Measurements from ENCODE around the gene SLC43A3.

SLC43A3 gene

DNA sequence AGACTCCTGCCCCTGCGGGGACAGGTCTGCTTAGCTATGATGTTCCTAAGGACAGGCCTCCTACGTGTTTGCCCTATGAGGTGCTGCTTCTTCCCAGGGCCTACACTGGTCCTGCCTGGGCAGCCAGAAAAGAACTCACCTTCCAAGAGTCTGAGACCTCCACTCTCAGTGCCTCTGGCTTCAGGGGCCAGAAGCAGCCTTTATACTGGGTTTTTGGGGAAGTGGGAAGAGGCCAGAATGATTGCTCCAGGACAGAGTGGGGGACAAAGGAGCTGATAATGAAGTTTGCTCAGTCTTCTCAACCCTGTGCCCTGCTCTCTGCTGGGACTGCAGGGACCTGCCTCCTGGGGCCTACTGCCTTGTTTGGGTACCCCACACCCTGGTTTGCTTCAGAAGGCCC is 45.9 kb downstream of the SLC43A3 start, which contains the start of gene PRG3:
TSS of gene PRG3 (minus strand) at position 176 of the 400 bp plus-strand sequence. CDS start 442 bp downstream, outside the sequence.
- Histone ChIP-seq H2BK15ac (ENCODE audit: low read depth, poor library complexity, severe bottlenecking) (no peak within 1 kb of the TSS), H3K36me3 (ENCODE audit: control insufficient read depth in 1 of 2, insufficient read depth in 2 of 2, low read depth in 1 of 2, low read length in 2 of 2) (no peaks in the 10 kb centered on the region), H3K18ac (ENCODE audit: low read depth in 1 of 2, low read length in 2 of 2) (no peak within 1 kb of the TSS), H3K79me1 (replicated peaks; ENCODE audit: low read length, poor library complexity, severe bottlenecking) (no peaks in the 10 kb centered on the region), H3K27ac (ENCODE audit: low read length, poor library complexity, severe bottlenecking) (no peak within 1 kb of the TSS), H3K9me3 (ENCODE audit: control insufficient read depth, low read length) (no peaks in the 10 kb centered on the region), H2BK12ac (ENCODE audit: low read length in 2 of 2) (no peak within 1 kb of the TSS), H2BK5ac (ENCODE audit: low read depth, low read length, poor library complexity, severe bottlenecking) (no peak within 1 kb of the TSS), H3K4me3 (ENCODE audit: insufficient read depth in 1 of 2, low read depth in 1 of 2, low read length in 2 of 2) (no peak within 1 kb of the TSS), H4K91ac (ENCODE audit: low read length) (no peak within 1 kb of the TSS), H2AK5ac (ENCODE audit: low read length, severe bottlenecking) (no peak within 1 kb of the TSS), H3K4ac (ENCODE audit: low read depth in 1 of 2, low read length in 2 of 2) (no peak within 1 kb of the TSS), H3K27me3 (ENCODE audit: control insufficient read depth in 1 of 2, insufficient read depth in 1 of 2, low read length in 2 of 2) (peaks cover 0 to 40% of the 10 kb centered on the region in 2 experiments), H2AFZ (ENCODE audit: low read depth, low read length) (no peak within 1 kb of the TSS), H2BK120ac (ENCODE audit: low read depth, low read length) (no peak within 1 kb of the TSS), H3K9ac (ENCODE audit: low read length) (no peak within 1 kb of the TSS), H3K4me2 (ENCODE audit: low read length, poor library complexity, severe bottlenecking) (no peak within 1 kb of the TSS), H3K4me1 (ENCODE audit: control insufficient read depth, insufficient read depth, low read depth, low read length) (no peaks in the 10 kb centered on the region), H3K23ac (ENCODE audit: low read length in 2 of 2) (no peak within 1 kb of the TSS), H3K14ac (ENCODE audit: low read length in 2 of 2) (no peak within 1 kb of the TSS), H4K8ac (ENCODE audit: low read length) (no peak within 1 kb of the TSS)
- no peak for DNase-seq
- WGBS: 66% methylated on average over 2 of the region's 2 CpGs

DNA sequence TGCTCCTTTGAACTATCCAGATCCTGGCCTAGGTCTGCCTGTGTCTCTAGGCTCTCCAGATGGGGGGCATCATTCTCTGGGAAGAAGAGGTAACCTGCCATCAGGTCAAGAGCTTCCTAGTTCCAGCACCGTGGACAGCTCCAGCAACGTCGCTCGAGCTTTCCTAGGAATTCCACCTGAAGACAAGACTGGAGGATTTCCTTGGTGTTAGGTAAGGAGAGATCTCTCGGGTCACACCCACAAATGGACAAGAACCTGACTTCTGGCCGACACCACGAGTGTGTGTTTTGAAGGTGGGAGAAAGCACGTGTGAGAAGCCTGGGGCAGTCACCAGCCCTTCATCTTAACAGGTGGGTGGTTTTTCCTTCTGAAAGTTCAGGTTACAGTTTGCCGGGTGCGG is 47.2 kb downstream of the SLC43A3 start:
- Histone ChIP-seq H3K27ac (ENCODE audit: low read length, poor library complexity, severe bottlenecking) (no peak overlapping the region), H3K23ac (ENCODE audit: low read length in 2 of 2) (no peak overlapping the region), H3K4me1 (ENCODE audit: control insufficient read depth, insufficient read depth, low read depth, low read length) (no peaks in the 10 kb centered on the region), H2BK5ac (ENCODE audit: low read depth, low read length, poor library complexity, severe bottlenecking) (no peak overlapping the region), H4K91ac (ENCODE audit: low read length) (no peak overlapping the region), H2BK120ac (ENCODE audit: low read depth, low read length) (no peak overlapping the region), H3K9ac (ENCODE audit: low read length) (no peak overlapping the region), H3K27me3 (ENCODE audit: control insufficient read depth in 1 of 2, insufficient read depth in 1 of 2, low read length in 2 of 2) (peaks cover 0 to 33% of the 10 kb centered on the region in 2 experiments), H3K4me3 (ENCODE audit: insufficient read depth in 1 of 2, low read depth in 1 of 2, low read length in 2 of 2) (no peak overlapping the region), H3K4ac (ENCODE audit: low read depth in 1 of 2, low read length in 2 of 2) (no peak overlapping the region), H2BK15ac (ENCODE audit: low read depth, poor library complexity, severe bottlenecking) (no peak overlapping the region), H3K18ac (ENCODE audit: low read depth in 1 of 2, low read length in 2 of 2) (no peak overlapping the region), H4K8ac (ENCODE audit: low read length) (no peak overlapping the region), H3K9me3 (ENCODE audit: control insufficient read depth, low read length) (no peaks in the 10 kb centered on the region), H3K4me2 (ENCODE audit: low read length, poor library complexity, severe bottlenecking) (no peak overlapping the region), H2BK12ac (ENCODE audit: low read length in 2 of 2) (no peak overlapping the region), H2AK5ac (ENCODE audit: low read length, severe bottlenecking) (no peak overlapping the region), H3K36me3 (ENCODE audit: control insufficient read depth in 1 of 2, insufficient read depth in 2 of 2, low read depth in 1 of 2, low read length in 2 of 2) (no peaks in the 10 kb centered on the region), H3K14ac (ENCODE audit: low read length in 2 of 2) (no peak overlapping the region), H3K79me1 (replicated peaks; ENCODE audit: low read length, poor library complexity, severe bottlenecking) (no peaks in the 10 kb centered on the region), H2AFZ (ENCODE audit: low read depth, low read length) (no peak overlapping the region)
- peak; percentile 34 for DNase-seq
- WGBS: 30% methylated on average over 10 of the region's 10 CpGs

DNA sequence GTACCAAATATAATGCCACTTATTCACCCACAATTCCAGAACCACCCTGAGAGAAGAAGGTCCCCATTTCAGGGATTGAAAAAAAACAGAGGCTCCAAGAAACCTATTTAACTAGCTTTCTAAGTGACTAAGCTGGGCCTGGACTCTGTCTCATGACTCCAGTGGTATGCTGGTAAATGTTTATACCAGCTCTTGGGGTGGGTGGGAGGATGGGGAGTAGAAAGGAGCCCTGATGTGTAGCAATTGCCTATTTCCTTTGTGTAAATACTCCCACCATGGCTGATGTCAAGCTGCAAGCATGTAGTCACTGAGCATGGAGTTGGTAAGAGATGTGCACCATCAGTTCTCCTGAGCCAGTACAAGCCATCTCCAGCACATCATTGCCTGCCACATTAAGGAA is 48.7 kb downstream of the SLC43A3 start:
- no peak overlapping the region for H3K4me2 ChIP-seq (ENCODE audit: low read length, poor library complexity, severe bottlenecking)
- peak; percentile 37 for DNase-seq
- peaks cover 0 to 27% of the 10 kb centered on the region in 2 experiments for H3K27me3 ChIP-seq (ENCODE audit: control insufficient read depth in 1 of 2, insufficient read depth in 1 of 2, low read length in 2 of 2)
- H2BK5ac ChIP-seq (ENCODE audit: low read depth, low read length, poor library complexity, severe bottlenecking): no peak overlapping the region
- no peak overlapping the region for H2BK12ac ChIP-seq (ENCODE audit: low read length in 2 of 2)
- no peak overlapping the region for H4K91ac ChIP-seq (ENCODE audit: low read length)
- H3K4me1 ChIP-seq (ENCODE audit: control insufficient read depth, insufficient read depth, low read depth, low read length): no peaks in the 10 kb centered on the region
- no peaks in the 10 kb centered on the region for H3K36me3 ChIP-seq (ENCODE audit: control insufficient read depth in 1 of 2, insufficient read depth in 2 of 2, low read depth in 1 of 2, low read length in 2 of 2)
- no peak overlapping the region for H3K9ac ChIP-seq (ENCODE audit: low read length)
- H3K23ac ChIP-seq (ENCODE audit: low read length in 2 of 2): no peak overlapping the region
- no peak overlapping the region for H3K4me3 ChIP-seq (ENCODE audit: insufficient read depth in 1 of 2, low read depth in 1 of 2, low read length in 2 of 2)
- no peak overlapping the region for H3K27ac ChIP-seq (ENCODE audit: low read length, poor library complexity, severe bottlenecking)
- H3K4ac ChIP-seq (ENCODE audit: low read depth in 1 of 2, low read length in 2 of 2): no peak overlapping the region
- H4K8ac ChIP-seq (ENCODE audit: low read length): no peak overlapping the region
- H2BK120ac ChIP-seq (ENCODE audit: low read depth, low read length): no peak overlapping the region
- H2BK15ac ChIP-seq (ENCODE audit: low read depth, poor library complexity, severe bottlenecking): no peak overlapping the region
- H2AK5ac ChIP-seq (ENCODE audit: low read length, severe bottlenecking): no peak overlapping the region
- no peak overlapping the region for H2AFZ ChIP-seq (ENCODE audit: low read depth, low read length)
- no peaks in the 10 kb centered on the region for H3K79me1 ChIP-seq (replicated peaks; ENCODE audit: low read length, poor library complexity, severe bottlenecking)
- no peaks in the 10 kb centered on the region for H3K9me3 ChIP-seq (ENCODE audit: control insufficient read depth, low read length)
- H3K18ac ChIP-seq (ENCODE audit: low read depth in 1 of 2, low read length in 2 of 2): no peak overlapping the region
- H3K14ac ChIP-seq (ENCODE audit: low read length in 2 of 2): no peak overlapping the region

- no peaks in the 10 kb centered on the region for H3K9me3 ChIP-seq (ENCODE audit: control insufficient read depth, low read length)
- no peak overlapping the region for H2BK120ac ChIP-seq (ENCODE audit: low read depth, low read length)
- no peak overlapping the region for H3K9ac ChIP-seq (ENCODE audit: low read length)
- WGBS: 60% methylated on average over 5 of the region's 5 CpGs
- no peak overlapping the region for H3K18ac ChIP-seq (ENCODE audit: low read depth in 1 of 2, low read length in 2 of 2)
- H3K23ac ChIP-seq (ENCODE audit: low read length in 2 of 2): no peak overlapping the region
- no peak overlapping the region for H2AFZ ChIP-seq (ENCODE audit: low read depth, low read length)
- no peak overlapping the region for H3K4me3 ChIP-seq (ENCODE audit: insufficient read depth in 1 of 2, low read depth in 1 of 2, low read length in 2 of 2)
- no peaks in the 10 kb centered on the region for H3K79me1 ChIP-seq (replicated peaks; ENCODE audit: low read length, poor library complexity, severe bottlenecking)
- DNase-seq: no peak
- no peaks in the 10 kb centered on the region for H3K36me3 ChIP-seq (ENCODE audit: control insufficient read depth in 1 of 2, insufficient read depth in 2 of 2, low read depth in 1 of 2, low read length in 2 of 2)
- no peak overlapping the region for H2BK15ac ChIP-seq (ENCODE audit: low read depth, poor library complexity, severe bottlenecking)
- H2AK5ac ChIP-seq (ENCODE audit: low read length, severe bottlenecking): no peak overlapping the region
- no peak overlapping the region for H3K27ac ChIP-seq (ENCODE audit: low read length, poor library complexity, severe bottlenecking)
- H3K4me1 ChIP-seq (ENCODE audit: control insufficient read depth, insufficient read depth, low read depth, low read length): no peaks in the 10 kb centered on the region
- no peak overlapping the region for H2BK5ac ChIP-seq (ENCODE audit: low read depth, low read length, poor library complexity, severe bottlenecking)
- H4K91ac ChIP-seq (ENCODE audit: low read length): no peak overlapping the region
- no peak overlapping the region for H2BK12ac ChIP-seq (ENCODE audit: low read length in 2 of 2)
- no peak overlapping the region for H3K4me2 ChIP-seq (ENCODE audit: low read length, poor library complexity, severe bottlenecking)
- no peak overlapping the region for H3K4ac ChIP-seq (ENCODE audit: low read depth in 1 of 2, low read length in 2 of 2)
- H3K14ac ChIP-seq (ENCODE audit: low read length in 2 of 2): no peak overlapping the region
- H4K8ac ChIP-seq (ENCODE audit: low read length): no peak overlapping the region
- peaks cover 0 to 34% of the 10 kb centered on the region in 2 experiments for H3K27me3 ChIP-seq (ENCODE audit: control insufficient read depth in 1 of 2, insufficient read depth in 1 of 2, low read length in 2 of 2)
Observed at GRCh38 chr11:57377107-57377506, 49.8 kb downstream of the SLC43A3 start.
